H1 (cell line): ENCODE results near the gene TNFRSF8. TPM values are rescaled to one million over a fixed set of nuclear protein-coding genes. Genes with fewer than 3 reads are reported as not detected.

ENCODE experiments used
- ASH2L ChIP-seq: fragments of 200-600, 300-600 bp; sonication (generic); IDR thresholded peaks from one replicate; pipeline ENCODE4 v1.7.1; 2017; ENCODE audit warnings: low read length
- CEBPB ChIP-seq: IDR thresholded peaks from 2 replicates; pipeline ENCODE4 v1.6.1; 2012; ENCODE audit warnings: low read depth, low read length
- CHD1 ChIP-seq: IDR thresholded peaks from 2 replicates; pipeline ENCODE4 v1.6.1; 2012; ENCODE audit warnings: low read depth, low read length, improper control_type of control experiment
- CREB1 ChIP-seq: IDR thresholded peaks from 2 replicates; pipeline ENCODE4 v1.6.1; 2012; ENCODE audit warnings: inconsistent platforms
- EZH2 ChIP-seq: fragments of 200-600 bp; sonication (generic); IDR thresholded peaks from 2 replicates; pipeline ENCODE4 v1.7.1; 2012; ENCODE audit warnings: low read depth, mild to moderate bottlenecking, moderate library complexity, low read length, inconsistent platforms; ENCODE audit not compliant: severe bottlenecking
- HDAC2 ChIP-seq, 2 experiments: fragments of 300-600 bp in 1 of 2; sonication (generic) in 1 of 2; IDR thresholded peaks; 2 replicates each; pipeline ENCODE4 v1.6.1; 2011 to 2012; ENCODE audit warnings: low read depth in 2 of 2, low read length in 2 of 2, mild to moderate bottlenecking in 2 of 2, moderate library complexity in 2 of 2, borderline replicate concordance in 1 of 2, inconsistent platforms in 1 of 2
- RAD21 ChIP-seq, 2 experiments: IDR thresholded peaks in 1 of 2; conservative IDR thresholded peaks in 1 of 2; 2 replicates each; pipeline ENCODE4 v1.6.1; 2011; ENCODE audit warnings: low read depth in 2 of 2, low read length in 2 of 2, improper control_type of control experiment in 1 of 2, inconsistent platforms in 1 of 2, mild to moderate bottlenecking in 1 of 2, moderate library complexity in 1 of 2
- SIRT6 ChIP-seq: IDR thresholded peaks from one replicate; pipeline ENCODE4 v1.7.1; 2012; ENCODE audit warnings: low read length, inconsistent platforms
- polyA plus RNA-seq, 7 experiments: library from polyadenylated mRNA; depleted of rRNA in 3 of 7; stranded (reverse) in 5 of 7; unstranded in 2 of 7; fragments of >200 nt in 5 of 7; fragments of 200-250 nt in 2 of 7; gene quantifications; 1 replicate in 5 of 7; 2 replicates in 1 of 7; 4 replicates in 1 of 7; pipeline versions ENCODE4 v1.2.1 to v1.2.3, GENCODE V29; 2011 to 2013; ENCODE audit warnings: missing spikeins in 2 of 7, mixed read lengths in 2 of 7
- total RNA-seq: library from RNA; stranded (reverse); fragmentation: NEBNext Ultra II Directional; extraction: Animal tissue kit (Norgen Biotek cat#: 25700); gene quantifications from 2 replicates; pipeline ENCODE4 v1.2.1, GENCODE V29; 2021
- TF ChIP-seq, protein P1 (sequence below): fragments of 300-600 bp; sonication (generic); IDR thresholded peaks from 2 replicates; pipeline ENCODE4 v1.7.1; 2012; ENCODE audit warnings: low read length, moderate library complexity, mild to moderate bottlenecking, inconsistent platforms; ENCODE audit not compliant: insufficient replicate concordance

The TNFRSF8 gene
- total and polyA plus RNA-seq, 2 of the 8 experiments (the other 6 are each of a cell fraction or from before 2014, with no cell fraction given) = 23.2 to 32.7 TPM

DNA sequence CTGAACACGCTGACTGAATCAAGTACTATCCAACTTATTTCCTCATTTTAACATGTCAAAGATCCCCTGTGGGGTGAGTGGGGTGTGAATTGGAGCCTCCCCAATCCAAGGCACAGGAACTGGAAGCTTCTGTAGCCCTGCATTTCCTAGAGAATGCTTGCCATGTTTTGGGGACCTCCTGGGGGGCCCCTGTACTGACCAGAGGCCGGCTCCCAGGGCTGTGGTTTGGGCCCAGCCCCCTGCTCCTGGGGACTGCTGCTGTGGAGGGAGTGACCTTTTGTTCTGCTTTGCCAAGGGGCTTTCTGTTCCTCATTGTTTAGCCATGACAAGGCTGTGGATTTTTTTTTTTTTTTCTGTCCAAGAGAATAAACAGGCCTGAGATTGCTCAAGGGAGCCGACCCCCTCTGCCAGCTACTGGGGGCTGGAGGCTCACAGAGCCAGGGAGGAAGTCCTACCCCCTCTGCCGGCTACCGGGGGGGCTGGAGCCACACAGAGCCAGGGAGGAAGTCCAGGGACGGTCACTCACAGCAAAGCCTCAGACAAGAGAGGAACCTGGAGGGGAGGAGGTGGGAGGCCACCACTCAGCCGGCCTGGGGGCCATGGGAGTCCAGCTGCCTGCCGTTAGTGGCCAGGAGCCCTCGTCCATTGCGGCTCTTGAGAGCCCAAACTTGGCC is 121.0 kb downstream of the TNFRSF8 start (continued):
- TF ChIP-seq, protein P1, sequence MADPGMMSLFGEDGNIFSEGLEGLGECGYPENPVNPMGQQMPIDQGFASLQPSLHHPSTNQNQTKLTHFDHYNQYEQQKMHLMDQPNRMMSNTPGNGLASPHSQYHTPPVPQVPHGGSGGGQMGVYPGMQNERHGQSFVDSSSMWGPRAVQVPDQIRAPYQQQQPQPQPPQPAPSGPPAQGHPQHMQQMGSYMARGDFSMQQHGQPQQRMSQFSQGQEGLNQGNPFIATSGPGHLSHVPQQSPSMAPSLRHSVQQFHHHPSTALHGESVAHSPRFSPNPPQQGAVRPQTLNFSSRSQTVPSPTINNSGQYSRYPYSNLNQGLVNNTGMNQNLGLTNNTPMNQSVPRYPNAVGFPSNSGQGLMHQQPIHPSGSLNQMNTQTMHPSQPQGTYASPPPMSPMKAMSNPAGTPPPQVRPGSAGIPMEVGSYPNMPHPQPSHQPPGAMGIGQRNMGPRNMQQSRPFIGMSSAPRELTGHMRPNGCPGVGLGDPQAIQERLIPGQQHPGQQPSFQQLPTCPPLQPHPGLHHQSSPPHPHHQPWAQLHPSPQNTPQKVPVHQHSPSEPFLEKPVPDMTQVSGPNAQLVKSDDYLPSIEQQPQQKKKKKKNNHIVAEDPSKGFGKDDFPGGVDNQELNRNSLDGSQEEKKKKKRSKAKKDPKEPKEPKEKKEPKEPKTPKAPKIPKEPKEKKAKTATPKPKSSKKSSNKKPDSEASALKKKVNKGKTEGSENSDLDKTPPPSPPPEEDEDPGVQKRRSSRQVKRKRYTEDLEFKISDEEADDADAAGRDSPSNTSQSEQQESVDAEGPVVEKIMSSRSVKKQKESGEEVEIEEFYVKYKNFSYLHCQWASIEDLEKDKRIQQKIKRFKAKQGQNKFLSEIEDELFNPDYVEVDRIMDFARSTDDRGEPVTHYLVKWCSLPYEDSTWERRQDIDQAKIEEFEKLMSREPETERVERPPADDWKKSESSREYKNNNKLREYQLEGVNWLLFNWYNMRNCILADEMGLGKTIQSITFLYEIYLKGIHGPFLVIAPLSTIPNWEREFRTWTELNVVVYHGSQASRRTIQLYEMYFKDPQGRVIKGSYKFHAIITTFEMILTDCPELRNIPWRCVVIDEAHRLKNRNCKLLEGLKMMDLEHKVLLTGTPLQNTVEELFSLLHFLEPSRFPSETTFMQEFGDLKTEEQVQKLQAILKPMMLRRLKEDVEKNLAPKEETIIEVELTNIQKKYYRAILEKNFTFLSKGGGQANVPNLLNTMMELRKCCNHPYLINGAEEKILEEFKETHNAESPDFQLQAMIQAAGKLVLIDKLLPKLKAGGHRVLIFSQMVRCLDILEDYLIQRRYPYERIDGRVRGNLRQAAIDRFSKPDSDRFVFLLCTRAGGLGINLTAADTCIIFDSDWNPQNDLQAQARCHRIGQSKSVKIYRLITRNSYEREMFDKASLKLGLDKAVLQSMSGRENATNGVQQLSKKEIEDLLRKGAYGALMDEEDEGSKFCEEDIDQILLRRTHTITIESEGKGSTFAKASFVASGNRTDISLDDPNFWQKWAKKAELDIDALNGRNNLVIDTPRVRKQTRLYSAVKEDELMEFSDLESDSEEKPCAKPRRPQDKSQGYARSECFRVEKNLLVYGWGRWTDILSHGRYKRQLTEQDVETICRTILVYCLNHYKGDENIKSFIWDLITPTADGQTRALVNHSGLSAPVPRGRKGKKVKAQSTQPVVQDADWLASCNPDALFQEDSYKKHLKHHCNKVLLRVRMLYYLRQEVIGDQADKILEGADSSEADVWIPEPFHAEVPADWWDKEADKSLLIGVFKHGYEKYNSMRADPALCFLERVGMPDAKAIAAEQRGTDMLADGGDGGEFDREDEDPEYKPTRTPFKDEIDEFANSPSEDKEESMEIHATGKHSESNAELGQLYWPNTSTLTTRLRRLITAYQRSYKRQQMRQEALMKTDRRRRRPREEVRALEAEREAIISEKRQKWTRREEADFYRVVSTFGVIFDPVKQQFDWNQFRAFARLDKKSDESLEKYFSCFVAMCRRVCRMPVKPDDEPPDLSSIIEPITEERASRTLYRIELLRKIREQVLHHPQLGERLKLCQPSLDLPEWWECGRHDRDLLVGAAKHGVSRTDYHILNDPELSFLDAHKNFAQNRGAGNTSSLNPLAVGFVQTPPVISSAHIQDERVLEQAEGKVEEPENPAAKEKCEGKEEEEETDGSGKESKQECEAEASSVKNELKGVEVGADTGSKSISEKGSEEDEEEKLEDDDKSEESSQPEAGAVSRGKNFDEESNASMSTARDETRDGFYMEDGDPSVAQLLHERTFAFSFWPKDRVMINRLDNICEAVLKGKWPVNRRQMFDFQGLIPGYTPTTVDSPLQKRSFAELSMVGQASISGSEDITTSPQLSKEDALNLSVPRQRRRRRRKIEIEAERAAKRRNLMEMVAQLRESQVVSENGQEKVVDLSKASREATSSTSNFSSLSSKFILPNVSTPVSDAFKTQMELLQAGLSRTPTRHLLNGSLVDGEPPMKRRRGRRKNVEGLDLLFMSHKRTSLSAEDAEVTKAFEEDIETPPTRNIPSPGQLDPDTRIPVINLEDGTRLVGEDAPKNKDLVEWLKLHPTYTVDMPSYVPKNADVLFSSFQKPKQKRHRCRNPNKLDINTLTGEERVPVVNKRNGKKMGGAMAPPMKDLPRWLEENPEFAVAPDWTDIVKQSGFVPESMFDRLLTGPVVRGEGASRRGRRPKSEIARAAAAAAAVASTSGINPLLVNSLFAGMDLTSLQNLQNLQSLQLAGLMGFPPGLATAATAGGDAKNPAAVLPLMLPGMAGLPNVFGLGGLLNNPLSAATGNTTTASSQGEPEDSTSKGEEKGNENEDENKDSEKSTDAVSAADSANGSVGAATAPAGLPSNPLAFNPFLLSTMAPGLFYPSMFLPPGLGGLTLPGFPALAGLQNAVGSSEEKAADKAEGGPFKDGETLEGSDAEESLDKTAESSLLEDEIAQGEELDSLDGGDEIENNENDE = no peak
- TF ChIP-seq EZH2 (no peak), CEBPB (no peak), ASH2L (no peak), RAD21 (IDR thresholded peaks at IDR 0.05 in 1 of 2, conservative IDR thresholded peaks at IDR 0.05 in 1 of 2; ENCODE audit: low read depth in 2 of 2, low read length in 2 of 2) (no peak), CREB1 (no peak), HDAC2 (IDR thresholded peaks at IDR 0.05; ENCODE audit: borderline replicate concordance in 1 of 2, low read depth in 2 of 2, low read length in 2 of 2) (no peak), CHD1 (no peak), SIRT6 (no peak)
